ENCODE data around the gene ITGB5. TPM values are rescaled to one million over a fixed set of nuclear protein-coding genes. Genes with fewer than 3 reads are reported as not detected.

The ITGB5 gene
- total and polyA plus RNA-seq, 4 donors, result 16.9 to 66.6 (median 48.0) TPM

DNA sequence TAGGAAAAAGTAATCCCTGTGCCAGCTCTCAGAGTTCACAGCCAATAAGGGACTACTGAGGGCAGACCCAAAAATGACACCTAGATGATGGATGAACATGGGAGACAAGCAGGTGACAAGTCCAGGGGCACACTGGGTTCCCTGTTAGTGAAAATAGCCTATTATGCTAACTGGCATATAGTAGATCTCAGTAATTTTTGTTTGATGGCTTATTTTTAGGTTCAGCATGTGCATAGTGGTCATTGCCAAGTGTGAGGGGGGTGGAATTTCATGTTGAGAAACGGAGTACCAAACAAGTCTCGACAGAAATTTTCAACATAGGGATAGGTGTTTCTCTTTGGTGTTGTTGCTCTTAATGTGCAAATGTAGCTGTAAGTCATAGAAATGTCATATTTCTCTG is 6.4 kb upstream of the ITGB5 start:
- no peak for DNase-seq (ENCODE audit: low spot score)
- H3K9me3 ChIP-seq (ENCODE audit: control insufficient read depth in 4 of 4, low read length in 3 of 4), result no peaks in the 10 kb centered on the region
- H3K27me3 ChIP-seq (ENCODE audit: control insufficient read depth in 4 of 4, insufficient read depth in 4 of 4, low read length in 3 of 4), result no peaks in the 10 kb centered on the region
- H3K4me1 ChIP-seq (ENCODE audit: control insufficient read depth in 4 of 4, insufficient read depth in 4 of 4, low read length in 3 of 4), result peaks cover 0 to 6% (median 0%) of the 10 kb centered on the region in 4 donors
- no peak overlapping the region for H3K4me3 ChIP-seq (ENCODE audit: low read depth in 1 of 3, low read length in 3 of 3)
- TF ChIP-seq TAF1 (conservative IDR thresholded peaks at IDR 0.05), result no peak
- TF ChIP-seq RAD21 (IDR thresholded peaks at IDR 0.05), result no peak
- TF ChIP-seq YY1 (IDR thresholded peaks at IDR 0.05), result no peak
- TF ChIP-seq JUND (IDR thresholded peaks at IDR 0.05), result no peak
- TF ChIP-seq, protein P1, sequence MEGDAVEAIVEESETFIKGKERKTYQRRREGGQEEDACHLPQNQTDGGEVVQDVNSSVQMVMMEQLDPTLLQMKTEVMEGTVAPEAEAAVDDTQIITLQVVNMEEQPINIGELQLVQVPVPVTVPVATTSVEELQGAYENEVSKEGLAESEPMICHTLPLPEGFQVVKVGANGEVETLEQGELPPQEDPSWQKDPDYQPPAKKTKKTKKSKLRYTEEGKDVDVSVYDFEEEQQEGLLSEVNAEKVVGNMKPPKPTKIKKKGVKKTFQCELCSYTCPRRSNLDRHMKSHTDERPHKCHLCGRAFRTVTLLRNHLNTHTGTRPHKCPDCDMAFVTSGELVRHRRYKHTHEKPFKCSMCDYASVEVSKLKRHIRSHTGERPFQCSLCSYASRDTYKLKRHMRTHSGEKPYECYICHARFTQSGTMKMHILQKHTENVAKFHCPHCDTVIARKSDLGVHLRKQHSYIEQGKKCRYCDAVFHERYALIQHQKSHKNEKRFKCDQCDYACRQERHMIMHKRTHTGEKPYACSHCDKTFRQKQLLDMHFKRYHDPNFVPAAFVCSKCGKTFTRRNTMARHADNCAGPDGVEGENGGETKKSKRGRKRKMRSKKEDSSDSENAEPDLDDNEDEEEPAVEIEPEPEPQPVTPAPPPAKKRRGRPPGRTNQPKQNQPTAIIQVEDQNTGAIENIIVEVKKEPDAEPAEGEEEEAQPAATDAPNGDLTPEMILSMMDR (IDR thresholded peaks at IDR 0.05; ENCODE audit: low read depth, low read length, missing input control), result no peak
- TF ChIP-seq HNF4G (IDR thresholded peaks at IDR 0.05), result no peak
- no peak for TF ChIP-seq SP1 (IDR thresholded peaks at IDR 0.05)
- no peak for TF ChIP-seq EGR1 (IDR thresholded peaks at IDR 0.05; ENCODE audit: low read depth in 2 of 2)
- TF ChIP-seq, protein P2, sequence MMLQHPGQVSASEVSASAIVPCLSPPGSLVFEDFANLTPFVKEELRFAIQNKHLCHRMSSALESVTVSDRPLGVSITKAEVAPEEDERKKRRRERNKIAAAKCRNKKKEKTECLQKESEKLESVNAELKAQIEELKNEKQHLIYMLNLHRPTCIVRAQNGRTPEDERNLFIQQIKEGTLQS (IDR thresholded peaks at IDR 0.05), result no peak
- 79% methylated on average over 2 of the region's 2 CpGs for WGBS
- H3K9ac ChIP-seq (ENCODE audit: low read depth in 1 of 2, low read length in 2 of 2), result no peak overlapping the region
- H3K27ac ChIP-seq (ENCODE audit: low read depth in 1 of 2, low read length in 2 of 2), result no peak overlapping the region
- no peaks in the 10 kb centered on the region for H3K36me3 ChIP-seq (ENCODE audit: control insufficient read depth in 4 of 4, insufficient read depth in 3 of 4, low read depth in 1 of 4, low read length in 3 of 4)

DNA sequence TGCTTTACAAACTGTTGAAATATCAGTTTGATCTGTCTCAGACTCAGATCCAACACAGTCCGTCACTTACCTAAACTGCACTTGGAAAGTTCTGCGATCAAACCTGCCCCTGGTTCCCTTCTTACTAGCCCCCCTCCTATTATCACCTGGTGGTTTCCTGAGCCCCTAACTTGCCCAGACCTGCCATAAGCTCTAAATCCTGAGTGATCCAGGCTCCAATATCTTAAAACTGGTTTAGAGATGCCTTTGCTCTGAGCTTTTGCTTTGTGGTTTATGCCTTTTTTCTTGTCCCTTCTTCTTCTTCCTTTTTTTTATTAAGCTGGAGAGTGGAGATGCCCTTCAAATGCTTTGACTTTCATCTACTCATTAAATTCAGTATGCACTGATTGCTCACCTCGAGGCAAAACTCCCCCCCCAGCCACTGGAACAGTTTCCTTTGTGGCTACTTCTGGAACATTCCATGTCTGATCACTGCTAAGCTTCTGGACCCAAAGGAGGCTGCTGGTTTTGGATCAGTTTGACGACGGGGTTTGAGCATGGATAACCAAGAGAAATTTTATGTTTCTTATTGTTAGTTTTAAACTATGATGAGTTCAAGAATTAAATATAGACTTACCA is 3.5 kb upstream of the ITGB5 start:
- peaks cover 3 to 7% (median 4%) of the 10 kb centered on the region in 4 donors for H3K4me1 ChIP-seq (ENCODE audit: control insufficient read depth in 4 of 4, insufficient read depth in 4 of 4, low read length in 3 of 4)
- H3K27me3 ChIP-seq (ENCODE audit: control insufficient read depth in 4 of 4, insufficient read depth in 4 of 4, low read length in 3 of 4), result no peaks in the 10 kb centered on the region
- no peak for DNase-seq (ENCODE audit: low spot score)
- WGBS, result 90% methylated on average over 5 of the region's 5 CpGs
- TF ChIP-seq NR2F2 (IDR thresholded peaks at IDR 0.05) (no peak), RAD21 (IDR thresholded peaks at IDR 0.05) (no peak), JUND (IDR thresholded peaks at IDR 0.05) (no peak), FOXA1 (IDR thresholded peaks at IDR 0.05) (no peak), FOXA2 (IDR thresholded peaks at IDR 0.05) (no peak), GABPA (IDR thresholded peaks at IDR 0.05 in 1 of 2, conservative IDR thresholded peaks at IDR 0.05 in 1 of 2) (no peak), EGR1 (IDR thresholded peaks at IDR 0.05; ENCODE audit: low read depth in 2 of 2) (no peak), HNF4A (conservative IDR thresholded peaks at IDR 0.05) (no peak), YY1 (IDR thresholded peaks at IDR 0.05) (no peak), TAF1 (conservative IDR thresholded peaks at IDR 0.05) (no peak), SP1 (IDR thresholded peaks at IDR 0.05) (no peak), HNF4G (IDR thresholded peaks at IDR 0.05) (no peak), RXRA (IDR thresholded peaks at IDR 0.05) (no peak)
- TF ChIP-seq, protein P2 (IDR thresholded peaks at IDR 0.05), result no peak
- TF ChIP-seq, protein P3, sequence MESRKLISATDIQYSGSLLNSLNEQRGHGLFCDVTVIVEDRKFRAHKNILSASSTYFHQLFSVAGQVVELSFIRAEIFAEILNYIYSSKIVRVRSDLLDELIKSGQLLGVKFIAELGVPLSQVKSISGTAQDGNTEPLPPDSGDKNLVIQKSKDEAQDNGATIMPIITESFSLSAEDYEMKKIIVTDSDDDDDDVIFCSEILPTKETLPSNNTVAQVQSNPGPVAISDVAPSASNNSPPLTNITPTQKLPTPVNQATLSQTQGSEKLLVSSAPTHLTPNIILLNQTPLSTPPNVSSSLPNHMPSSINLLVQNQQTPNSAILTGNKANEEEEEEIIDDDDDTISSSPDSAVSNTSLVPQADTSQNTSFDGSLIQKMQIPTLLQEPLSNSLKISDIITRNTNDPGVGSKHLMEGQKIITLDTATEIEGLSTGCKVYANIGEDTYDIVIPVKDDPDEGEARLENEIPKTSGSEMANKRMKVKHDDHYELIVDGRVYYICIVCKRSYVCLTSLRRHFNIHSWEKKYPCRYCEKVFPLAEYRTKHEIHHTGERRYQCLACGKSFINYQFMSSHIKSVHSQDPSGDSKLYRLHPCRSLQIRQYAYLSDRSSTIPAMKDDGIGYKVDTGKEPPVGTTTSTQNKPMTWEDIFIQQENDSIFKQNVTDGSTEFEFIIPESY (IDR thresholded peaks at IDR 0.05), result no peak
- TF ChIP-seq, protein P4, sequence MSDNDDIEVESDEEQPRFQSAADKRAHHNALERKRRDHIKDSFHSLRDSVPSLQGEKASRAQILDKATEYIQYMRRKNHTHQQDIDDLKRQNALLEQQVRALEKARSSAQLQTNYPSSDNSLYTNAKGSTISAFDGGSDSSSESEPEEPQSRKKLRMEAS (IDR thresholded peaks at IDR 0.05), result no peak
- TF ChIP-seq, protein P5, sequence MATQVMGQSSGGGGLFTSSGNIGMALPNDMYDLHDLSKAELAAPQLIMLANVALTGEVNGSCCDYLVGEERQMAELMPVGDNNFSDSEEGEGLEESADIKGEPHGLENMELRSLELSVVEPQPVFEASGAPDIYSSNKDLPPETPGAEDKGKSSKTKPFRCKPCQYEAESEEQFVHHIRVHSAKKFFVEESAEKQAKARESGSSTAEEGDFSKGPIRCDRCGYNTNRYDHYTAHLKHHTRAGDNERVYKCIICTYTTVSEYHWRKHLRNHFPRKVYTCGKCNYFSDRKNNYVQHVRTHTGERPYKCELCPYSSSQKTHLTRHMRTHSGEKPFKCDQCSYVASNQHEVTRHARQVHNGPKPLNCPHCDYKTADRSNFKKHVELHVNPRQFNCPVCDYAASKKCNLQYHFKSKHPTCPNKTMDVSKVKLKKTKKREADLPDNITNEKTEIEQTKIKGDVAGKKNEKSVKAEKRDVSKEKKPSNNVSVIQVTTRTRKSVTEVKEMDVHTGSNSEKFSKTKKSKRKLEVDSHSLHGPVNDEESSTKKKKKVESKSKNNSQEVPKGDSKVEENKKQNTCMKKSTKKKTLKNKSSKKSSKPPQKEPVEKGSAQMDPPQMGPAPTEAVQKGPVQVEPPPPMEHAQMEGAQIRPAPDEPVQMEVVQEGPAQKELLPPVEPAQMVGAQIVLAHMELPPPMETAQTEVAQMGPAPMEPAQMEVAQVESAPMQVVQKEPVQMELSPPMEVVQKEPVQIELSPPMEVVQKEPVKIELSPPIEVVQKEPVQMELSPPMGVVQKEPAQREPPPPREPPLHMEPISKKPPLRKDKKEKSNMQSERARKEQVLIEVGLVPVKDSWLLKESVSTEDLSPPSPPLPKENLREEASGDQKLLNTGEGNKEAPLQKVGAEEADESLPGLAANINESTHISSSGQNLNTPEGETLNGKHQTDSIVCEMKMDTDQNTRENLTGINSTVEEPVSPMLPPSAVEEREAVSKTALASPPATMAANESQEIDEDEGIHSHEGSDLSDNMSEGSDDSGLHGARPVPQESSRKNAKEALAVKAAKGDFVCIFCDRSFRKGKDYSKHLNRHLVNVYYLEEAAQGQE (IDR thresholded peaks at IDR 0.05), result no peak
- TF ChIP-seq, protein P1 (IDR thresholded peaks at IDR 0.05; ENCODE audit: low read depth, low read length, missing input control), result no peak
- H3K9ac ChIP-seq (ENCODE audit: low read depth in 1 of 2, low read length in 2 of 2), result no peak overlapping the region
- H3K4me3 ChIP-seq (ENCODE audit: low read depth in 1 of 3, low read length in 3 of 3), result no peak overlapping the region
- H3K9me3 ChIP-seq (ENCODE audit: control insufficient read depth in 4 of 4, low read length in 3 of 4), result no peaks in the 10 kb centered on the region
- H3K36me3 ChIP-seq (ENCODE audit: control insufficient read depth in 4 of 4, insufficient read depth in 3 of 4, low read depth in 1 of 4, low read length in 3 of 4), result no peaks in the 10 kb centered on the region
- no peak overlapping the region for H3K27ac ChIP-seq (ENCODE audit: low read depth in 1 of 2, low read length in 2 of 2)

Measured in liver (tissue), 9 donors.